DOHH2 (cell line): Measurements from ENCODE around the gene RIT2.

Experiments
- EZH2phosphoT487 ChIP-seq: fragments of 200-600 bp; sonication (generic); IDR thresholded peaks from 2 replicates; pipeline ENCODE4 v1.6.1; 2017; ENCODE audit warnings: borderline replicate concordance, mild to moderate bottlenecking, antibody characterized with exemption, low read length, moderate library complexity, mixed read lengths
- TF ChIP-seq, protein P1 (sequence below): fragments of 200-600 bp; sonication (generic); IDR thresholded peaks from one replicate; pipeline ENCODE4 v1.5.1; 2014; ENCODE audit warnings: antibody characterized with exemption, mild to moderate bottlenecking, low read depth, low read length; ENCODE audit not compliant: poor library complexity, severe bottlenecking

DNA sequence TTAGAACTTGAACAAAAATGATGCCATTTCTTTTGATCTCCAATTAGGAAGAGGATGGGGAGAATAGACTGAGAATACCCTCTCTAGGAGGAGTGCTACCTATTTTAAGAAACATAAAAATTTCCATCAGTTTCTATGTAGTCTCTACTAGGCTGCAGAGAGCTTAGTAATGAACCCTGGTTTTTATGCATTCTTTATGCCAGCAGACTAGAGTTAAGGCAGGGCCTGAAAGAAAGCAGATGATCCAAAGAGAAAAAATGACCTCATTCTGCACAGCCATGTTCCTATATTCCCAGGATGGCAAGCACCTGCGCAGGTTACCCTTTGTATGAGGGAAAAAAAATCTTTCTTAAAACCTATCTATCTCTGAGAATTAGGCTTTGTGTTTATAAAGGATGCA is 254.9 kb downstream of the RIT2 start:
- TF ChIP-seq, protein P1, sequence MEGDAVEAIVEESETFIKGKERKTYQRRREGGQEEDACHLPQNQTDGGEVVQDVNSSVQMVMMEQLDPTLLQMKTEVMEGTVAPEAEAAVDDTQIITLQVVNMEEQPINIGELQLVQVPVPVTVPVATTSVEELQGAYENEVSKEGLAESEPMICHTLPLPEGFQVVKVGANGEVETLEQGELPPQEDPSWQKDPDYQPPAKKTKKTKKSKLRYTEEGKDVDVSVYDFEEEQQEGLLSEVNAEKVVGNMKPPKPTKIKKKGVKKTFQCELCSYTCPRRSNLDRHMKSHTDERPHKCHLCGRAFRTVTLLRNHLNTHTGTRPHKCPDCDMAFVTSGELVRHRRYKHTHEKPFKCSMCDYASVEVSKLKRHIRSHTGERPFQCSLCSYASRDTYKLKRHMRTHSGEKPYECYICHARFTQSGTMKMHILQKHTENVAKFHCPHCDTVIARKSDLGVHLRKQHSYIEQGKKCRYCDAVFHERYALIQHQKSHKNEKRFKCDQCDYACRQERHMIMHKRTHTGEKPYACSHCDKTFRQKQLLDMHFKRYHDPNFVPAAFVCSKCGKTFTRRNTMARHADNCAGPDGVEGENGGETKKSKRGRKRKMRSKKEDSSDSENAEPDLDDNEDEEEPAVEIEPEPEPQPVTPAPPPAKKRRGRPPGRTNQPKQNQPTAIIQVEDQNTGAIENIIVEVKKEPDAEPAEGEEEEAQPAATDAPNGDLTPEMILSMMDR = no peak
- TF ChIP-seq EZH2phosphoT487 = no peak
